Activated CD4-positive, CD25-positive, alpha-beta regulatory T cell treated with anti-CD3 and anti-CD28 coated beads, Interleukin-2, amount 50 U/mL, for 16 hours (primary cell): ENCODE data around the gene MPLKIP.
"Not testable (repeated sequence)": the region's sequence is repeated elsewhere in the genome, so short reads cannot be mapped to it uniquely, and the experiment has no call there.

Source experiments
- DNase-seq: peaks from one replicate; pipeline ENCODE4 v3.0.0-alpha.2; 2020; ENCODE audit warnings: low read depth, low spot score

MPLKIP gene

DNA sequence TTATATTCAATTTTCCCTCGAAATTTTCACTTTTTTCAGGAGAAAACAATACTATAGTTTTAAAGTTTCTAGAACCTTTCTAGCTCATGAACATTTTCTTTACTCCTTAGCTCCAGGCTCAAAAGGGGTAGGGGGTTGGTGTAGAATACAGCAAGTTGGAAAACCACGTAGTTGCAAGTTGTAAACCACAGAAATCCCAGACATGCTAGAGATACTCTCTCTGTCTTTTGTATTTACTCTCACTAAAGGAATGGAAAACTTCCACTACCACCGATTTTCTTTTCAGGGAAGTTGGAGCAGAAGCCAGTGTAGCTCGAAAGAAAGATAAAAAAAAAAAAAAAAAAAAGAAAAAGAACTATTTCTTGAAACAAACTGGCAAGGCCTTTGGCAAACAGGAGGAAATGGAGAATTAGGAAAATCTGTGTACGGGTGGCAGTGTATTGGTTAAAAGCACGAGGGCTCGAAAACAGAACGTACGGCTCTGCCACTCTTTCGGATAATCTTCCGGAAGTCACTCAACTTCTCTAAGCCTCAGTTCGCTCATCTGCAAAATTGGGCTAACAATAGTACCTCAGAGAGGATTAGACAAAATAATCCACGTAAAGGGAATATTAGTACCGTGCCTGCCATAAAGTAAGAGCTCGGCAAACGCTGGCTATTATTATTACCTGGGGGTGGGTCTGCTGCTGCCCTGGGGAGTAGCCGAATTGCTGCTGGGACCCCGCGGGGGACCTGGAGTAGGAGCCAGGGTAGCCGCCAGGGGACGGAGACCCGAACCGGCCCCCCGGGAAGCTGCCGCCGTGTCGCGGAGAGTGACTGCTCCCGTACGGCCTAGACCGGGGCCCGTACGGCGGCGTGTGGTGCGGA lies 628 bp downstream of the MPLKIP start:
- no peak for DNase-seq

DNA sequence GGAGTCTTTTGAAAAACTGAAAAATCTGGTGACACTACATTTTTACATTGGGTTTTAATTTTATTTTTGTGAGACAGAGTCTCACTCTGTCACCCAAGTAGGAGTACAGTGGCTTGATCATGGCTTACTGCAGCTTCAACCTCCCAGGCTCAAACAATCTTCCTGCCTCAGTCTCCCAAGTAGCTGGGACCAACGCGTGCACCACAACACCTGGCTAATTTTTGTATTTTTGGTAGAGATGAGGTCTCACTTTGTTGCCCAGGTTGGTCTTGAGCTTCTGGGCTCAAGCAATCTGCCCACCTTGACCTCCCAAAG lies 11.5 kb downstream of the MPLKIP start:
- DNase-seq: no peak

DNA sequence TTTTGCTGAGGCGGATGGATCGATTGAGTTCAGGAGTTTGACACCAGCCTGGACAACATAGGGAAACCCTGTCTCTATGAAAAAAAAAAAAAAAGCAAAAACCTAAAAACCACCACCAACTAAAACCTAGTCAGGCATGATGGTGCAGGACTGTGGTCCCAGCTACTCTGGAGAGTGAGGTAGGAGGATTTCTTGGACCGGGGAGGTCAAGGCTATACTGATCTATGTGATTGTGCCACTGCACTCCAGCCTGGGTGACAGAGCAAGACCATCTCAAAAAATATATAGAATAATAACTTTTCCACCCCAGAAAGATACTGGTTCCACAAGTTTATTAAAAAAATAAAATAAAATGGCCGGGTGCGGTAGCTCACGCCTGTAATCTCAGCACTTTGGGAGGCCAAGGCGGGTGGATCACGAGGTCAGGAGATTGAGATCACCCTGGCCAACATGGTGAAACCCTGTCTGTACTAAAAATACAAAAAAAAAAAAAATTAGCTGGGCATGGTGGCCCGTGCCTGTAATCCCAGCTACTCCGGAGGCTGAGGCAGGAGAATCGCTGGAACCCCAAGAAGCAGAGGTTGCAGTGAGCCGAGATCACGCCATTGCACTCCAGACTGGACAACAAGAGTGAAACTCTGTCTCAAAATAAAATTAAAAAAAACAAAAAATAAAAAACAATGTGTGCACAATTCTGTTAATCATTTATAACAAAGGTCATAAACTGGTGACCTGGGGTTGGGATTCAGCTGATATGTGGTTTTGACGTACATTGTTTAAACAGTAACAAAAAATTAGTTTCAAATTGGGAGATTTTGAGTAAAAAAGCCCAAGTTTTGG lies 12.1 kb downstream of the MPLKIP start:
- not testable (repeated sequence) for DNase-seq

DNA sequence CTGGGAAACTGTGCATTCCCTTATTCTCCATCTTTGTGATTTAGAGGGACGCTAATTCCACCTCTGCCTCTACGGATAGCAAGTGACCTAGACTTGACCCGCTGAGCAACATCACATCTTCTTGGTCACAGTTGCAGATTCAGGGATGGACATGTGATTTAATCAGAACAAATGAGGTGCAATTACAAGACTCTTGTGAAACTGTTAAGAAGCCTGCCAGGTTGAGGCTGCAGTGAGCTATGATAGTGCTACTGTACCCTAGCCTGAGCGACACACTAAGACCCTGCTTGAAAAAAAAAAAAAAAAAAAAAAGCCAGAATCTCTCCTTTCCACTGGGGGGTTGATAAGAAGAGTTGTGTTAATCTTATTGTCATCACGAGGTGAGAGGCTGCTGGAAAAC lies 14.4 kb downstream of the MPLKIP start:
- DNase-seq: no peak

DNA sequence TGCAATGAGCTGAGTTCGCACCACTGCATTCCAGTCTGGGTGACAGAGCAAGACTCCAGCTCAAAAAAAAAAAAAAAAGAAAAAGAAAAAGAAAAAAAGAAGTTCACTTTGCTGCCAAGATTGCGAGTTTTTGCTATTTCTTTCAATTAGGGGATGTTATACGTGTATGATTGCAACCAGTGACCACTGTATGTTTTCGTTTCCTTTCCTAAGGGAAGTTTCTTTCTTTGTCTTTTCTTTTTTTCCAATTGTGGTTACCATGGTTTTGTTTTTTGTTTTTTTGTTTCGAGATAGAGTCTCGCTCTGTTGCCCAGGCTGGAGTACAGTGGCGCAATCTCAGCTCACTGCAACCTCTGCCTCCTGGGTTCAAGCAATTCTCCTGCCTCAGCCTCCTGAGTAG lies 16.2 kb downstream of the MPLKIP start:
- DNase-seq: not testable (repeated sequence)

DNA sequence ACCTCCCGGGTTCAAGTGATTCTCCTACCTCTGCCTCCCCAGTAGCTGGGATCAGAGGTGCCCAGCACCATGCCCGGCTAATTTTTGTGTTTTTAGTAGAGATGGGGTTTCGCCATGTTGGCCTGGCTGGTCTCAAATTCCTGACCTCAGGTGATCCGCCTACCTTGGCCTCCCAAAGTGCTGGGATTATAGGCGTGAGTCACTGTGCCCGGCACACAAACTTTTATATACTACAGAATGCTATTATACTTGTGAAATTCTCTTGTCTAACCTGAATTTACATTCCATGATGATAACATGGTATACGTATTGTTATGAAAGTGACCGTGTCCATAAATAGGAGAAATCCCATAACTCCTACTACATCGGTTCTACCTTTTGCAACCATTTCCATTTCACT lies 17.2 kb downstream of the MPLKIP start:
- DNase-seq: not testable (repeated sequence)

DNA sequence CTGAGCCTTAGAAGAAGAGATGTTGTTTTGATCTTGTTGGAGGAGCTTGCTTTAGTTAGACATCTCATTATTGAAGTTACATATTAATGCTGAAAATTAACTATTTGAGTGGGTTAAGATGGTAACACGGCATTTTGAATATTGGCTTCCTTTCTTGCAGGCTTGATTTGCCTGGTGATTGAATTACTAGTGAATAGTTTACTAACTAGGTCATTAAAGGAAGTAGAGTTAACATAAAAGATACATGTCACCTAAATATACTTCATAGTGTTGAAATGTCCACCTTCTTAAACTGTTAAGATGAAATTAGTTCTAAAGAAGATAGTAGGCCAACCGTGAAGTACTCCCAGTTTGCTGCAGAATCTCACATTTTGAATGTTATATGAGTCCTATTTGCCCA lies 18.5 kb downstream of the MPLKIP start:
- no peak for DNase-seq

DNA sequence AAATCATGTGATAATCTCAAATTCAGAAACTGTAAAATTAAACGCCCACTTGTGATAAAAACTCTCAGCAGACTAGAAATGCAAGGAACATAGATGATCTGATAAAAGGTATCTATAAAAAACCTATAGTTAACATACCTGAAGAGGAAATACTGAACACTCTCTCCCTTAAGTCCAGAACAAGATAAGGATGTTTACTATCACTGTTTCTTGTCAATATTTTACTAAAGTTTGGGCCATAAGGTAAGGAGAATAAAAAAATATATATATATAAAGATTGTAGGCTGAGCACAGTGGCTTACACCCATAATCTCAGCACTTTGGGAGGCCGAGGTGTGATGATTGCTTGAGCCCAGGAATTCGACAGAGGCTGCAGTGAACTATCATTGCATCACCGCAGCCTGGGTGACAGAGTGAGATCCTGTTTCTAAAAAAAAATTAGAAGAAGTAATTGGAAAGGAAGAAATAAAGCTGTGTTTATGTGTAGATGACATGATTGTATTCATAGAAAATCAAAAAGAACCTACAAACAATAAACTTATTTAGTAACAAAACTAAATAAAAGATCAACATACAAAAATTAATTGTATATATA lies 28.4 kb downstream of the MPLKIP start:
- no peak for DNase-seq

DNA sequence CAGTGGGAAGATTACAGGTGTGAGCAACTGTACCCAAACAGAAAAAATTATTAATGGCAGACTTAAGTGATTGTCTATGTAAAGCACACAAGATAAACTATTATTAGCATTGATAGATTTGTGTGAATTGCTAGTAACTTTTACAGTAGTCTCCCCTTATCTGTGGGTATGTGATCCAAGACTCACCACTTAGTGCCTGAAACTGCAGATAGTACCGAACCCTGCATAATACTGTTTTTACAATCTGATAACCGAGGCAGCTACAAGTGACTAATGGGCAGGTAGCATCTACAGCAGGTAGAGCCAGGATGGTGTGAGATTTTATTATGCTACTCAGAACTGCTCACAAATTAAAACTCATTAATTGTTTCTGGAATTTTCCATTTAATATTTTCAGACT lies 31.5 kb downstream of the MPLKIP start:
- no peak for DNase-seq

DNA sequence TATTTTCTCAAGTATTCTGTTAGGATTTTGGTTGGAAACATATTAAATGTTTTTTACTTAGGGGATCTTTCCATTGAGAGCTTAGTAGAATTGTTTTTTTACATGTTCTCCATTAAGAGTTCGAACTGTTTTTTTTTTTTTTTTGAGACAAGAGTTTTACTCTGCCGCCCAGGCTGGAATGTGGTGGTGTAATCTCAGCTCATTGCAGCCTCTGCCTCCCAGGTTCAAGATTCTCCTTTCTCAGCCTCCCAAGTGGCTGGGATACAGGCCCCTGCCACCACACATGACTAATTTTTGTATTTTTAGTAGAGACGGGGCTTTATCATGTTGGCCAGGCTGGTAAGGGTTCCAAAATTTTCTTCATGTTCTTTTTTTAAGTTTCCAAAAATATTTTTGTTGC lies 33.2 kb downstream of the MPLKIP start:
- no peak for DNase-seq

DNA sequence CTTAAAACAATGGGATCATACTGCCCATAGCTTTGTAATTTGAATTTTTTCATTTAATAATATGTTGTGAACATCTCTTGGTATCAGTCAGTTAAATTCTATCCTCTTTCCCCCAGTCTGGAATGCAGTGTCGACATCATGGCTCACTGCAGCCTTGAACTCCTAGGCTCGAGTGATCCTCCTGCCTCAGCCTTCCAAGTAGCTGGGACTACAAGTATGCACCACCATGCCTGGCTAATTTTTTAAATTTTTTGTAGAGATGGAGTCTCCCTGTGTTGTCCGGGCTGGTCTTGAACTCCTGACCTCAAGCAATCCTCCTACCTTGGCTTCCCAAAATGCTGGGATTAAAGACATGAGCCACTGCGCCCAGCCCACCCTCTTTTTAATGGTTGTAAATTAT lies 34.6 kb downstream of the MPLKIP start:
- DNase-seq: no peak

DNA sequence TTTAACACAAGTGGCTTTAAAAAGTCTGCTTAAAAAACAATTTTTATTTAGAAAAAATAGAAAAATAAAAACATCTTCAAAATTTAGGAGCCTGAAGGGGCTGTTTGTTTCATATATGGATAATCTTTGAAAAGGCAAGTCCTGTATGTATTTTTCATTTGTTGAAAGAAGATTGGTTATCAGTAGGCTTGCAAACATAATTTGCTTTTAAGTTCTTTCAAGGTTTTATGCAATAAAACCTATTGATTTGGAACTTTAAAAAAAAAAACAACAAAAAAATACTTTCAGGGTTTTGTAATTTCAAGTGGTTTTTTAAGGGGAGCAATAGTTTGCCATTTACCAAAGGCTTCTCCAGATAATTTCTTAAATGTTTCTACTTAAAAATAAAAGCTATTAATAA lies 35.6 kb downstream of the MPLKIP start:
- DNase-seq: no peak

DNA sequence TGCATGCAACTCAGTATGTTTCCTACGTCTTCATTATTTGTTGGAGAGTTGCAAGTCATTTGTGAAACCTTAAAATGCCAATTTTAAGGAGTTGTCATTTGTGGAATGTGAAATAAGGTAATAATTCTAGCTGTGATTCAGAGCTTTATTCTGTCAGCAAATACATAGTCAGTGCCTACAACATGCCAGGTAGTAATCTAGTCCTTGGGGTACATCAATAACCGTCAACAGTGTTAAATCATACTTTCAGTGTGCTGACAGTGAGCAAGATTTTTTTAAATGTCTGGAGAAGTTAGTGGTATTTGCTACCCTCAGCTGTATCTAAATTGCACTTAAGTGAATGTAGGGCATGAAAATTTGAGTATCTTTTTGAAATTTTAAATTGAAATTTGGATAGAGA lies 36.7 kb downstream of the MPLKIP start:
- DNase-seq: no peak

DNA sequence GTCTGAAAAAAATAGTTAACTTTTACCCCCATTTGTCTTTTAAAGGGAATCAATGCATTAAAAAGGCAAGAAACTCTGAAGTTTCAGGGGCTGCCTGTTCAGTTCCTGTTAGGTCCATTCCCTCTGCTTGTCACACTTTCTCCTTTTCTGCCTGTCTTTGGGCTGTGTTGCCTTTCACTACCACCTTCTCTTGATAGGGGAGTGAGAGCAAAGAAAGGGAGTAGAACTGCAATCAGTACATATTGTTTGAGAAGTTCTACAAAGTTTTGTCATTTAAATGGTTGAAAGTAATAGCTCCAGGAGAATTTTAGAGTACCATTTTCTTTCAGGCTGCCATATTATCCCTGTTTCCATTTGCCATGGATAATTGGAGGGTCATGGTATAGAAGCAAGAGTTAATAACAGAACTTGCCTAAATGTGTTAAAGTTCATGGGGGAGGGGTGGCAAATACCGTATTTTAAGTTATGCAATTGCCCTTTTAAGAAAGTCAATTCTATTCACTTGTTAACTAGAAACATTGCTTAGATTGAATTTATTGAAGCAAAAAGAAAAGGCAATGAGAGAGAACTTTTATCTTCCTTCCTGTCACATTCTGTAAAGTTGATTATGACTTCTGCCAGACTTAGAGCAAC lies 38.6 kb downstream of the MPLKIP start:
- no peak for DNase-seq

DNA sequence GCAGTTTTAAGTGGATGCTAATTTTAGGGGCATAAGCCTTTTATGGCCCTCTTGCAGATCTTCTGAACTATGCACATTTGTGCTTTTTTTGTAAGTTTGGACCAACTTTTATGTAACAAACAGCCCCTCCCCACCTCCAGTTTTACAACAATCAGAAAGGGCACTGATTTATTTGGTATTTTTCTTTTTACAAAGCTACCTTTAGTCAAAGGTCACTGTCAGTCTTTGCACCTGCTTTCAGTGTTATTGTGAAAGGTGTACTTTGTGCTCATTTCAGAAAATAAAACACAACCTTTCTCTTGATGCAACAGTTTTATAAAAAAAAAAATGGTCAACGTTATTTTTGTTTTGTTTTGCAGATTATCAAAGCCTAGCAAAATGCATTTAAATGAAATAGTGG lies 39.2 kb downstream of the MPLKIP start:
- no peak for DNase-seq

DNA sequence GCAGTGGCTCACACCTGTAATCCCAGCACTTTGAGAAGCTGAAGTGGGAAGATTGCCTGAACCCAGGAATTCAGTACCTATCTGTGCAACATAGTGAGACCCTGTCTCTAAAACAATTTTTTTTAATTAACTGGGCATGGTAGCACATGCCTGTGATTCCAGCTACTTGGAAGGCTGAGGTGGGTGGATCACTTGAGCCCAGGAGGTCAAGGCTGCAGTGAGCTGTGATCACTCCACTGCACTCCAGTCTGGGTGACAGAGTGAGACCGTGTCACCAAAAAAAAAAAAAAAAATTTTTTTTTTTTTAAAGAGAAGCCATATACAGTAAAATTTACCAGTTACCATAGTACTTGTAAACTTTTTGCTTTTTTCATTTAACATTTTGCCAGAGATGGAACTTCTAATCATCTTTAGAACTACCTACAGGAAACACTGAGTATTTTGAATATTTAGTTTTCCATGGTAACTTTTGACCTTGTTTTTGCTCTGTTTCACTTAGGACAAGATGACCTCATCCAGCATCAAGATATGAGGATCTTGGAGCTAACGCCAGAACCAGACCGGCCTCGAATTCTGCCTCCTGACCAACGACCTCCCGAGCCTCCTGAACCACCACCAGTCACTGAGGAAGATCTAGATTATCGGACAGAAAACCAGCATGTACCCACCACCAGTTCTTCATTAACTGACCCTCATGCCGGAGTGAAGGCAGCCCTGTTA lies 40.6 kb downstream of the MPLKIP start:
- DNase-seq: no peak

DNA sequence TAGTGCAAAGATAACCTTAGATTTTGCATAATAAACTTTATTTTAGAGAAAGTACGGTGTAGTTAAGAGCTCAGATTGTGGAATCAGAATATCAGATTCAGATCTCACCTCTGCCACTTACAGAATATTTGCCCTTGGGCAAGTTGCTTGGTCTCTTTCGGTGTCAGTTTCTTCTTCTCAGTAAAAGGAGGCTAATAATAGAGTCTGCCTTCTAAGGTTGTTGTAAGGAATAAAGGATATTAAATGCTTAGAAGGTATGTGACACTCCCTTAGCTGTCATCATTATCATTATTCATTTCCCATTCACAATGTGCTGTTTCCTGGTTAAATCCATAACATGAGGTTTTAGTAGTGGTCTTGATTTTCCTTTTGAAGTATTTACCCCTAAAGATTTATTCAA lies 42.2 kb downstream of the MPLKIP start:
- no peak for DNase-seq

DNA sequence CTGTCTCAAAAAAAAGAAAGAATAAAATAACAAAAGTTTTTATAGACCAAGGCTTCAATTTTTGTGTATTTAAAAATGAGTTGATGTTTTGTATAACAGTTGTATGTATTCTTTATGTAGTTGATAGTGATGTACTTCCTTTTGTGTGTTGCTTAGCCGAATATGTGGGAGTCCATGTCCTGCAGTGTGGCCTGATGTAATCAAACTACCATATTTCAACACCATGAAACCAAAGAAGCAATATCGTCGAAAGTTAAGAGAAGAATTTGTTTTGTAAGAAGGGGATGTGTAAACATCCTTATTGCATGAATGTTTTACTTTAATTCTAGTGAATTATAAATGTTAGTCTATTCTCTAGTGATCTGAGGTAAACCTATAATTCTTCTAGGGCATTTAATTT lies 56.6 kb downstream of the MPLKIP start:
- DNase-seq: no peak
